HCT116 (cell line): ENCODE data around the gene GJB5. TPM values are rescaled to one million over a fixed set of nuclear protein-coding genes. Genes with fewer than 3 reads are reported as not detected.

ENCODE experiments used
- ATAC-seq: fragments of 200-7000 bp; cut with Tn5 transposase; 2 replicates; pipeline ENCODE4 v1.9.1; 2020; ENCODE audit warnings: mild to moderate bottlenecking, moderate library complexity
- BruUV-seq: library from RNA; stranded (reverse); fragments of 400-500 nt; replicated peaks from 2 replicates; lab custom pipeline; 2021; lab: Mats Ljungman, UMichigan
- CTCF ChIA-PET: fragments of 300-600 bp; sonication (Branson Sonifier 250); formaldehyde crosslinking; loops from one replicate; lab custom pipeline; 2021; ENCODE audit warnings: antibody characterized with exemption; lab: Charles Lee
- POLR2A ChIA-PET: fragments of 300-600, 350-600 bp; sonication (Branson Sonifier 250); formaldehyde crosslinking; loops from one replicate; lab custom pipeline; 2021; ENCODE audit warnings: antibody characterized with exemption; lab: Charles Lee
- RAD21 ChIA-PET, 2 experiments: fragments of 300-600 bp; sonication (Branson Sonifier 250); formaldehyde crosslinking; loops; one replicate each; lab custom pipeline; 2023; ENCODE audit warnings: low total read pairs in 2 of 2; ENCODE audit not compliant: uncharacterized antibody in 2 of 2, unreplicated experiment in 2 of 2, low non-redundant PET in 1 of 2; lab: Charles Lee
- DNase-seq: peaks from one replicate; pipeline ENCODE4 v3.0.0-alpha.2; 2010; ENCODE audit warnings: low read depth, low spot score
- H2AFZ ChIP-seq: fragments of 200-600 bp; shearing (Covaris generic), sonication (generic); 2 replicates; pipeline ENCODE4 v1.6.1; 2017; ENCODE audit warnings: low read depth, mixed run types, mixed read lengths, antibody characterized with exemption, low read length; ENCODE audit not compliant: poor library complexity, severe bottlenecking
- H3K27ac ChIP-seq: 2 replicates; pipeline ENCODE4 v1.5.1; 2012; ENCODE audit warnings: low read depth, low read length
- H3K27me3 ChIP-seq: fragments of 200-600 bp; sonication (generic); 2 replicates; pipeline ENCODE4 v1.6.1; 2016; ENCODE audit warnings: mixed run types, low read length, mixed read lengths; ENCODE audit not compliant: insufficient read depth
- H3K36me3 ChIP-seq, 2 experiments: fragments of 200-500 bp in 1 of 2; fragments of 200-600 bp in 1 of 2; sonication (Bioruptor generic) in 1 of 2; sonication (generic) in 1 of 2; 2 replicates each; pipeline versions ENCODE4 v1.5.1 to v1.6.1; 2014 to 2016; ENCODE audit warnings: low read length in 2 of 2, inconsistent platforms in 1 of 2, mixed read lengths in 1 of 2, mixed run types in 1 of 2; ENCODE audit not compliant: insufficient read depth in 2 of 2, control insufficient read depth in 1 of 2
- H3K4me1 ChIP-seq, 2 experiments: fragments of 200-600 bp in 1 of 2; sonication (generic) in 1 of 2; 2 replicates each; pipeline versions ENCODE4 v1.5.1 to v1.6.1; 2012 to 2017; ENCODE audit warnings: low read length in 2 of 2, inconsistent platforms in 1 of 2, mild to moderate bottlenecking in 1 of 2, mixed read lengths in 1 of 2, mixed run types in 1 of 2, moderate library complexity in 1 of 2; ENCODE audit not compliant: insufficient read depth in 2 of 2, control insufficient read depth in 1 of 2
- H3K4me2 ChIP-seq: fragments of 200-600 bp; sonication (generic); 2 replicates; pipeline ENCODE4 v1.6.1; 2017; ENCODE audit warnings: mixed run types, low read length, mixed read lengths
- H3K4me3 ChIP-seq, 2 experiments: fragments of 200-600 bp in 1 of 2; sonication (generic) in 1 of 2; replicated peaks in 1 of 2; 2 replicates each; pipeline ENCODE4 v1.5.1; 2011 to 2016; ENCODE audit warnings: low read length in 2 of 2, control low read depth in 1 of 2, low read depth in 1 of 2, mild to moderate bottlenecking in 1 of 2, mixed read lengths in 1 of 2, mixed run types in 1 of 2
- H3K79me2 ChIP-seq: fragments of 200-600 bp; sonication (generic); 2 replicates; pipeline ENCODE4 v1.6.1; 2017; ENCODE audit warnings: mild to moderate bottlenecking, mixed run types, low read length, moderate library complexity, mixed read lengths; ENCODE audit not compliant: insufficient read depth
- H3K9ac ChIP-seq: fragments of 200-600 bp; sonication (generic); 2 replicates; pipeline ENCODE4 v1.6.1; 2016; ENCODE audit warnings: low read length, mixed read lengths
- H3K9me2 ChIP-seq: fragments of 200-600 bp; sonication (generic), shearing (Covaris generic); 2 replicates; pipeline ENCODE4 v1.6.1; 2017; ENCODE audit warnings: mixed run types, mild to moderate bottlenecking, moderate library complexity; ENCODE audit not compliant: insufficient read depth
- H3K9me3 ChIP-seq, 2 experiments: fragments of 200-500 bp in 1 of 2; fragments of 200-600 bp in 1 of 2; sonication (Bioruptor generic) in 1 of 2; sonication (generic) in 1 of 2; 2 replicates each; pipeline ENCODE4 v1.6.1; 2014 to 2017; ENCODE audit warnings: low read length in 2 of 2, mixed read lengths in 2 of 2, inconsistent platforms in 1 of 2, low read depth in 1 of 2, mild to moderate bottlenecking in 1 of 2, mixed run types in 1 of 2, moderate library complexity in 1 of 2; ENCODE audit not compliant: control insufficient read depth in 1 of 2, insufficient read depth in 1 of 2
- H4K20me1 ChIP-seq: fragments of 200-600 bp; sonication (generic), shearing (Covaris generic); 2 replicates; pipeline ENCODE4 v1.6.1; 2017; ENCODE audit warnings: mixed run types, mild to moderate bottlenecking, moderate library complexity; ENCODE audit not compliant: insufficient read depth
- ATF3 ChIP-seq: IDR thresholded peaks from 2 replicates; pipeline ENCODE4 v1.6.1; 2012
- CBX3 ChIP-seq: IDR thresholded peaks from 2 replicates; pipeline ENCODE4 v1.6.1; 2012; ENCODE audit warnings: low read depth
- CEBPB ChIP-seq: IDR thresholded peaks from 2 replicates; pipeline ENCODE4 v1.6.1; 2012; ENCODE audit warnings: low read depth
- EGR1 ChIP-seq: IDR thresholded peaks from 2 replicates; pipeline ENCODE4 v1.6.1; 2012; ENCODE audit warnings: low read depth
- ELF1 ChIP-seq: IDR thresholded peaks from 2 replicates; pipeline ENCODE4 v1.6.1; 2012; ENCODE audit warnings: low read depth, borderline replicate concordance
- EZH2phosphoT487 ChIP-seq: fragments of 200-600 bp; IDR thresholded peaks from 2 replicates; pipeline ENCODE4 v1.6.1; 2018; ENCODE audit warnings: antibody characterized with exemption, borderline replicate concordance
- FOSL1 ChIP-seq: IDR thresholded peaks from 2 replicates; pipeline ENCODE4 v1.6.1; 2012; ENCODE audit warnings: low read depth
- JUND ChIP-seq: IDR thresholded peaks from 2 replicates; pipeline ENCODE4 v1.6.1; 2012
- MAX ChIP-seq: IDR thresholded peaks from 2 replicates; pipeline ENCODE4 v1.6.1; 2012
- POLR2A ChIP-seq: IDR thresholded peaks from 2 replicates; pipeline ENCODE4 v1.7.0; 2011; ENCODE audit warnings: borderline replicate concordance; ENCODE audit not compliant: insufficient read depth, insufficient read length; ENCODE audit errors: extremely low read depth
- POLR2AphosphoS5 ChIP-seq: IDR thresholded peaks from 2 replicates; pipeline ENCODE4 v1.6.1; 2011; ENCODE audit warnings: mild to moderate bottlenecking, low read depth, low read length, moderate library complexity
- RAD21 ChIP-seq: IDR thresholded peaks from 2 replicates; pipeline ENCODE4 v1.6.1; 2012; ENCODE audit warnings: low read depth, mild to moderate bottlenecking
- SIN3A ChIP-seq: IDR thresholded peaks from 2 replicates; pipeline ENCODE4 v1.6.1; 2012; ENCODE audit warnings: low read depth
- SP1 ChIP-seq: IDR thresholded peaks from 2 replicates; pipeline ENCODE4 v1.6.1; 2012; ENCODE audit warnings: low read depth
- SRF ChIP-seq: IDR thresholded peaks from 2 replicates; pipeline ENCODE4 v1.6.1; 2012; ENCODE audit warnings: low read depth
- TCF7L2 ChIP-seq: IDR thresholded peaks from 2 replicates; pipeline ENCODE4 v1.7.0; 2011; ENCODE audit warnings: borderline replicate concordance, inconsistent platforms; ENCODE audit not compliant: insufficient read depth, insufficient read length; ENCODE audit errors: extremely low read depth
- ZBTB33 ChIP-seq: IDR thresholded peaks from 2 replicates; pipeline ENCODE4 v1.6.1; 2011; ENCODE audit warnings: mild to moderate bottlenecking, low read length, moderate library complexity; ENCODE audit not compliant: insufficient replicate concordance; ENCODE audit errors: extremely low read depth
- ZNF274 ChIP-seq: fragments of 200-500 bp; sonication (Bioruptor generic); IDR thresholded peaks from 2 replicates; pipeline ENCODE4 v1.6.1; 2014; ENCODE audit warnings: mild to moderate bottlenecking, low read depth, low read length, inconsistent platforms
- intact Hi-C: fragments of 100-400 bp; cut with micrococcal nuclease; formaldehyde crosslinking; loops from 2 replicates; pipeline ENCODE4 v1.10.0; 2022
- total RNA-seq: library from RNA; stranded (reverse); gene quantifications from one replicate; pipeline ENCODE4 v1.2.1, GENCODE V29; 2021; ENCODE audit not compliant: unreplicated experiment

Gene GJB5
- total RNA-seq, 1 experiment from 2014 or later, result 4.6 TPM

GRCh38 chr1:34757386-34757785 is 2.5 kb downstream of the GJB5 start:
- H3K79me2 ChIP-seq, result no peaks in the 10 kb centered on the region
- no peak overlapping the region for H2AFZ ChIP-seq
- no peak overlapping the region for H3K4me2 ChIP-seq
- H3K27ac ChIP-seq, result no peak overlapping the region
- H3K36me3 ChIP-seq, result no peaks in the 10 kb centered on the region
- ChIA-PET CTCF (no interaction called here), POLR2A (no interaction called here), RAD21 (no interaction called here)
- TF ChIP-seq CEBPB (no peak), TCF7L2 (no peak), EZH2phosphoT487 (no peak), SP1 (no peak), CBX3 (no peak), EGR1 (no peak), ATF3 (no peak), ZNF274 (no peak), POLR2A (no peak), MAX (no peak)
- no peak overlapping the region for H3K4me3 ChIP-seq
- DNase-seq, result no peak
- intact Hi-C loops, result no loop called here
- BruUV-seq, result no TSS peak
- H3K9me2 ChIP-seq, result no peaks in the 10 kb centered on the region
- ATAC-seq, result no peak
- H3K9ac ChIP-seq, result no peak overlapping the region
- no peaks in the 10 kb centered on the region for H3K27me3 ChIP-seq
- H4K20me1 ChIP-seq, result no peaks in the 10 kb centered on the region
- peaks cover 35 to 65% of the 10 kb centered on the region in 2 experiments for H3K4me1 ChIP-seq
- H3K9me3 ChIP-seq, result no peaks in the 10 kb centered on the region

GRCh38 chr1:34758751-34759150 is 3.9 kb downstream of the GJB5 start:
- H3K27ac ChIP-seq, result no peak overlapping the region
- ChIA-PET RAD21 (no interaction called here), POLR2A (interaction anchor here (1.6 kb wide), 1 partner anchor 21 kb away, joined by 4 read pairs; no protein-coding TSS in a partner anchor), CTCF (interaction anchor here (1.1 kb wide), 1 partner anchor 16 kb away, joined by 4 read pairs; no protein-coding TSS in a partner anchor)
- peak overlapping the region; percentile 58; the same call in 1 of the 2 replicates for H3K4me2 ChIP-seq
- H4K20me1 ChIP-seq, result no peaks in the 10 kb centered on the region
- DNase-seq (no peak), ATAC-seq (no peak)
- no peak overlapping the region for H3K4me3 ChIP-seq
- no peaks in the 10 kb centered on the region for H3K27me3 ChIP-seq
- no peaks in the 10 kb centered on the region for H3K36me3 ChIP-seq
- H3K9ac ChIP-seq, result no peak overlapping the region
- H3K9me2 ChIP-seq, result no peaks in the 10 kb centered on the region
- H3K9me3 ChIP-seq, result no peaks in the 10 kb centered on the region
- no peak overlapping the region for H2AFZ ChIP-seq
- BruUV-seq, result no TSS peak
- no peaks in the 10 kb centered on the region for H3K79me2 ChIP-seq
- intact Hi-C loops, result no loop called here
- H3K4me1 ChIP-seq, result peaks cover 46 to 69% of the 10 kb centered on the region in 2 experiments
- no peak for TF ChIP-seq SIN3A
- TF ChIP-seq ZBTB33, result no peak
- no peak for TF ChIP-seq SP1
- TF ChIP-seq ATF3, result no peak
- TF ChIP-seq FOSL1, result no peak
- TF ChIP-seq POLR2AphosphoS5, result no peak
- TF ChIP-seq ELF1, result no peak
- TF ChIP-seq JUND, result no peak
- no peak for TF ChIP-seq ZNF274
- no peak for TF ChIP-seq SRF
- no peak for TF ChIP-seq RAD21
